Measurements from ENCODE around the gene PPIF. TPM values are rescaled to one million over a fixed set of nuclear protein-coding genes. Genes with fewer than 3 reads are reported as not detected.

Gene PPIF
- polyA plus RNA-seq, 6 donors from 2014 or later: 9.5 to 16.1 (median 12.7) TPM

DNA sequence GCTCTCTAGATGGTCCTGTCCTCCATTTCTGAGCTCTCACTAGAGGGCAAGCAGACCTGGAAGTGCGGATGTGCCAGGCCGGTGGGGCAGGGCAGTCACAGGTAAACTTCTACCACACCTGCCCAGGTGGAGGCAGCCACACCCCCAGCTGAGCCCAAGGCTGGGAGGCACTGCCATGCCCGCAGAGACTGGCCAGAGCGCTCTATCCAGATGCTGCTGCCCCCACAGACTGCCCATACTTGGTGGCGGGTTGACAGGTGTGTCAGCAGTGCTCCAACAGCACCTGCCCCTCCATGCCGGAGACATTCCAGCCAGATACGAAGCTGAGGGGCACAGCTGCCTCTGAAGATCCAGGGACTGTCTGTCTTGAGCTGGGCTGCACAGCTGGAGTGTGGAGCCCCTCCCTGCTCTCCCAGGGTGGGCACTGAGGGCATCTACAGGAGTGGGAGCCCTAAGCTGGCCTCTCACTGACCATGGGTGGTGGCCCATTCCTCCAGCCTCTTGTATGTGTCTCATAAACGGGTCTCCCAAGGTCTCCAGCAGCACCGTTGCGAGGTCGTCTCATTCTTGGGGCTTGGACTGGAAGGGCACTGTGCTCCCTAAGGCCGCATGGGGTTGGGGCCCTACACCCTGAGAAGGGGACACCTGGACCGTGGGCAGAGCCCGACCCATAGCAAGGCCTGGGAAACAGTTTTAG lies 38.2 kb upstream of the PPIF start:
- no peak for ATAC-seq (ENCODE audit: low read depth in 2 of 2)
- DNase-seq: no peak
- Mint-ChIP-seq H3K27me3 (no peaks in the 10 kb centered on the region), H3K4me3 (no peak overlapping the region), H3K4me1 (peaks cover 0 to 8% (median 5%) of the 10 kb centered on the region in 3 donors), H3K9me3 (no peaks in the 10 kb centered on the region), H3K27ac (no peak overlapping the region), H3K36me3 (peaks cover 5 to 8% of the 10 kb centered on the region in 2 donors)

- peaks cover 0 to 8% (median 5%) of the 10 kb centered on the region in 3 donors for H3K4me1 Mint-ChIP-seq
- ATAC-seq (ENCODE audit: low read depth in 2 of 2) (no peak), DNase-seq (no peak)
- H3K4me3 Mint-ChIP-seq: no peak overlapping the region
- H3K9me3 Mint-ChIP-seq: no peaks in the 10 kb centered on the region
- H3K36me3 Mint-ChIP-seq: peaks cover 5 to 8% of the 10 kb centered on the region in 2 donors
- H3K27ac Mint-ChIP-seq: peak overlapping the region in 1 of 6 donors; percentile 24
- no peaks in the 10 kb centered on the region for H3K27me3 Mint-ChIP-seq
These were observed 36.9 kb upstream of the PPIF start for GRCh38 chr10:79310200-79310865.

DNA sequence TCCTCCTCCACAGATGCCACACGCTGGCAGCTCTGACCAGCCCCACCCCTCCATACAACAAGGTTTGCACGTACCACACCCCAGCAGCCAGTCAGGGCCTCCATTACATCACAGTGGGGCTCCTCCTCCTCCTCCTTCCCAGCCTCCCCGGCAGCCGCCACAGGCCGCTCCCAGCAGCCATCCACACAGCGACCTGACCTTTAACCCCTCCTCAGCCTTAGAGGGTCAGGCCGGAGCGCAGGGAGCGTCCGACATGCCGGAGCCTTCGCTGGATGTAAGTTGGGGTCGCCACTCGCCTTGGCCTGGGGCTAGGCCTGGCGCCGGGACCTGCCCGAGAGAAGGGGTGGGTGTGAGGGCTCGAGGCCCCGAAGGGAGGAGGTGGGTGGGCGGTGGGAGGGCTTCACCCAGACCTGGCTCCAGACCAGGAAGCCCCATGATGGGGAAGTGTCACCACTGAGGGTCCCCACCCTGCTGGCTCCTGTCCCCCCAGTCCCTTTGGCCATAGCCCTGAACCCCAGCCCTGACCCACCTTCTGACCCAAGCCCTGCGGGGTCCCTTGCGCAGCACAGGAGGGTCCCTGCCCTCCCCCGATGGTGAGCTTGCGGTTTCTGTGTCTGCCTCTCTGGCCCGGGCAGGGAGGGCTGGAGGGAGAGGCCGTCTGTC lies 36.2 kb upstream of the PPIF start:
- ATAC-seq (ENCODE audit: low read depth in 2 of 2): no peak
- Mint-ChIP-seq H3K27me3 (no peaks in the 10 kb centered on the region), H3K4me3 (no peak overlapping the region), H3K9me3 (no peaks in the 10 kb centered on the region), H3K27ac (peak overlapping the region in 1 of 6 donors; percentile 31), H3K4me1 (peaks cover 4 to 8% (median 5%) of the 10 kb centered on the region in 3 donors), H3K36me3 (peaks cover 8 to 11% of the 10 kb centered on the region in 2 donors)
- no peak for DNase-seq

- no peak for ATAC-seq (ENCODE audit: low read depth in 2 of 2)
- H3K27ac Mint-ChIP-seq: no peak overlapping the region
- peaks cover 8 to 11% (median 10%) of the 10 kb centered on the region in 3 donors for H3K4me1 Mint-ChIP-seq
- H3K36me3 Mint-ChIP-seq: peaks cover 8 to 11% of the 10 kb centered on the region in 2 donors
- no peak overlapping the region for H3K4me3 Mint-ChIP-seq
- DNase-seq: no peak
- H3K9me3 Mint-ChIP-seq: no peaks in the 10 kb centered on the region
- H3K27me3 Mint-ChIP-seq: no peaks in the 10 kb centered on the region
These were observed 35.5 kb upstream of the PPIF start for GRCh38 chr10:79311581-79312407.

DNA sequence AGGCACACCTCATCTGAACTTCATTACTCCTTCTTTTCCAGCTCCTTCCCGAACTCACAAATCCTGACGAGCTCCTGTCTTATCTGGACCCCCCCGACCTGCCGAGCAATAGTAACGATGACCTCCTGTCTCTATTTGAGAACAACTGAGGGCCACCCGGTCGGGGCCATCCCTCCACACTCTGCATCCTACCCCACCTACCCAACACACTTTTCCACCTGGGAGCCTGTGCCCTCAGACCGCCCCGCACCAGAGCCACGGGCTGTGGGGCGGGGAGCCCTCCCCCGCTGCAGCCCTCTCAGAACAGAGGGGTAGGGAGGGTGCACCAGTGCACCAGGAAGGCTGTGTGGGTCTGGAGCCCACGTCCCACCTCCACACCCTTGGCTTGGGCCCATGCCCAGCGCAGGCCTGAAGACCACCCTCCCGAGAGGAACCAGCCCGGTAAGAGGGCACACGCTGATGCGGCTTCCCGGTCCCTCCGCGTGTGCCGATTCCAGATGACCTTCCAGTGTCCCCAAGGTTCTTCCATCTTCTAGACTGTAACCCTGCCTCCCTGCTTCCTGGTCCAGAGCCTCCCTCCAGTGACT lies 34.6 kb upstream of the PPIF start:
- ATAC-seq (ENCODE audit: low read depth in 2 of 2): no peak
- Mint-ChIP-seq H3K9me3 (no peaks in the 10 kb centered on the region), H3K4me3 (peak overlapping the region in 1 of 8 donors; percentile 66), H3K27ac (no peak overlapping the region), H3K36me3 (peaks cover 8 to 10% of the 10 kb centered on the region in 2 donors), H3K4me1 (peaks cover 18 to 20% (median 19%) of the 10 kb centered on the region in 3 donors), H3K27me3 (no peaks in the 10 kb centered on the region)
- DNase-seq: no peak

- H3K4me3 Mint-ChIP-seq: no peak overlapping the region
- H3K36me3 Mint-ChIP-seq: peaks cover 7 to 8% of the 10 kb centered on the region in 2 donors
- H3K9me3 Mint-ChIP-seq: no peaks in the 10 kb centered on the region
- H3K27ac Mint-ChIP-seq: peak overlapping the region in 1 of 6 donors; percentile 75
- ATAC-seq (ENCODE audit: low read depth in 2 of 2) (no peak), DNase-seq (no peak)
- H3K4me1 Mint-ChIP-seq: peaks cover 24 to 26% (median 25%) of the 10 kb centered on the region in 3 donors
- H3K27me3 Mint-ChIP-seq: no peaks in the 10 kb centered on the region
These were observed 33.9 kb upstream of the PPIF start for GRCh38 chr10:79313320-79313719.

GRCh38 chr10:79313911-79314439 lies 33.3 kb upstream of the PPIF start:
- ATAC-seq (ENCODE audit: low read depth in 2 of 2) (no peak), DNase-seq (no peak)
- Mint-ChIP-seq H3K4me3 (peak overlapping the region in 1 of 8 donors; percentile 77), H3K4me1 (peaks cover 28 to 31% (median 30%) of the 10 kb centered on the region in 3 donors), H3K27ac (peak overlapping the region in 2 of 6 donors; percentile 14 to 61), H3K27me3 (no peaks in the 10 kb centered on the region), H3K9me3 (peaks cover 0 to 3% (median 0%) of the 10 kb centered on the region in 7 donors), H3K36me3 (peaks cover 6 to 7% of the 10 kb centered on the region in 2 donors)

DNA sequence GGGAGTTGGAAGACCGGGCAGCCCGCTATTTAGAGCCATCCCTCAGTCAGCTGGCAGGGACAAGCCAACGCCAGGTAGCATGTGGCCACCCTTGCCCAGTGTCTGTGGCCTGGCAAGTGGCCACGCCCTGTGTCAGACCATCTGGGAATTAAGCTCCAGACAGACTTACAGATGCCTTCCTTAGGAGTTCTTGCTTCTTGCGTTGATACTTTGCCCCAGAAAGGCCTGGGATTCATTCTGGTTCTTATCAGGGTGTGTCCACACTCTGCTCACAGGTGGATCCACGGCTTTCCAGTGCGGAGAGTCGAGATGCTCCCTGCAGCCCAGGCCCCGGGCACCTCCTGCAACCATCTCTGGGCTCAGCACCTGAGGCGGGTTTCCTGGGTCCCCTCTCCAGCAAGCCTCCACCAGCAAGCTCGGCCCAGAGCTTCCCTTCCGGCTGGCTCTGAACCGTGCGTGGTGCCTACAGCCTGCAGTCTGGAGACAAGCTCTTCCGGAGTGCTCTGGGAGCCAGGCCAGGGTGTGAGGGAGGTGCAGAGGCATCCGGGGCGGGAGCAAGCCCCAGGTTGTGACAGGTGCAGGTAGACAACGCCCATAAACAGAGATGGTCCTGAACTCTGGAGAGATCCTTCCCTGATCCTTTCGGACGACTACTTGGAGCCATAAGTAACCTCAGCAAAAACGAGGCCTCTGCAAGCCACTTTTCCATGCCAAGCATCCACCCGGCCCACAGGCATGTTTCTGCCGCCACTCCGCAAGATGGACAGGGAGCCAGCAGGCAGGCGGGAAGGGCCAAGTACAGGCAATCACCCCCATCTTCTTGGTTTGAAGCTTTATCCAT lies 32.3 kb upstream of the PPIF start:
- H3K27me3 Mint-ChIP-seq: no peaks in the 10 kb centered on the region
- peak overlapping the region in 1 of 6 donors; percentile 65 for H3K27ac Mint-ChIP-seq
- peaks cover 0 to 6% (median 2%) of the 10 kb centered on the region in 7 donors for H3K9me3 Mint-ChIP-seq
- peaks cover 7% of the 10 kb centered on the region in 2 donors for H3K36me3 Mint-ChIP-seq
- no peak overlapping the region for H3K4me3 Mint-ChIP-seq
- ATAC-seq (ENCODE audit: low read depth in 2 of 2) (no peak), DNase-seq (no peak)
- H3K4me1 Mint-ChIP-seq: peaks cover 24 to 36% (median 32%) of the 10 kb centered on the region in 3 donors

GRCh38 chr10:79315602-79315920 lies 31.7 kb upstream of the PPIF start:
- H3K27me3 Mint-ChIP-seq: no peaks in the 10 kb centered on the region
- peaks cover 24 to 36% (median 32%) of the 10 kb centered on the region in 3 donors for H3K4me1 Mint-ChIP-seq
- H3K9me3 Mint-ChIP-seq: peaks cover 0 to 6% (median 2%) of the 10 kb centered on the region in 7 donors
- peaks cover 7% of the 10 kb centered on the region in 2 donors for H3K36me3 Mint-ChIP-seq
- DNase-seq (no peak), ATAC-seq (ENCODE audit: low read depth in 2 of 2) (no peak)
- no peak overlapping the region for H3K4me3 Mint-ChIP-seq
- no peak overlapping the region for H3K27ac Mint-ChIP-seq

- ATAC-seq (ENCODE audit: low read depth in 2 of 2) (peak; percentile 38 to 68), DNase-seq (no peak)
- H3K27ac Mint-ChIP-seq: peak overlapping the region in 3 of 6 donors; percentile 64 to 85 (median 82)
- H3K4me1 Mint-ChIP-seq: peaks cover 24 to 36% (median 32%) of the 10 kb centered on the region in 3 donors
- peaks cover 0 to 6% (median 2%) of the 10 kb centered on the region in 7 donors for H3K9me3 Mint-ChIP-seq
- H3K4me3 Mint-ChIP-seq: peak overlapping the region in 3 of 8 donors; percentile 1 to 31 (median 29)
- no peaks in the 10 kb centered on the region for H3K27me3 Mint-ChIP-seq
- H3K36me3 Mint-ChIP-seq: peaks cover 7% of the 10 kb centered on the region in 2 donors
These were observed 30.4 kb upstream of the PPIF start for GRCh38 chr10:79316671-79317431.

- H3K27ac Mint-ChIP-seq: peak overlapping the region in 2 of 6 donors; percentile 82 to 85
- ATAC-seq (ENCODE audit: low read depth in 2 of 2): no peak
These were observed 28.9 kb upstream of the PPIF start for GRCh38 chr10:79318369-79318768.

More at GRCh38 chr10:79318369-79318768, 28.9 kb upstream of the PPIF start:
- H3K4me3 Mint-ChIP-seq: no peak overlapping the region
- peaks cover 0 to 6% (median 2%) of the 10 kb centered on the region in 7 donors for H3K9me3 Mint-ChIP-seq
- H3K36me3 Mint-ChIP-seq: peaks cover 7% of the 10 kb centered on the region in 2 donors
- peaks cover 34 to 49% (median 43%) of the 10 kb centered on the region in 3 donors for H3K4me1 Mint-ChIP-seq
- no peaks in the 10 kb centered on the region for H3K27me3 Mint-ChIP-seq
- DNase-seq: no peak

Measured in naive B cell (primary cell).